Tibial nerve (tissue), 3 donors: Measurements from ENCODE around the gene EFCAB7.
"Not testable (repeated sequence)": the region's sequence is repeated elsewhere in the genome, so short reads cannot be mapped to it uniquely, and the experiment has no call there.

ENCODE experiments used
- EP300 ChIP-seq, 2 donors: sonication (generic); formaldehyde crosslinking; IDR thresholded peaks; one replicate each; pipeline ENCODE4 v1.6.1; 2017; ENCODE audit warnings: antibody characterized with exemption in 2 of 2, mild to moderate bottlenecking in 1 of 2
- POLR2A ChIP-seq, 2 donors: fragments of 450-650 bp; IDR thresholded peaks; one replicate each; pipeline ENCODE4 v1.6.1; 2017; ENCODE audit warnings: antibody characterized with exemption in 2 of 2, mild to moderate bottlenecking in 2 of 2, moderate library complexity in 2 of 2

GRCh38 chr1:63574203-63574796 is 51.0 kb downstream of the EFCAB7 start:
- TF ChIP-seq EP300, POLR2A (IDR thresholded peaks at IDR 0.05): not testable (repeated sequence)
